Measurements from ENCODE around the gene PTCD2.
"Not testable (repeated sequence)": the region's sequence is repeated elsewhere in the genome, so short reads cannot be mapped to it uniquely, and the experiment has no call there.

PTCD2 gene

DNA sequence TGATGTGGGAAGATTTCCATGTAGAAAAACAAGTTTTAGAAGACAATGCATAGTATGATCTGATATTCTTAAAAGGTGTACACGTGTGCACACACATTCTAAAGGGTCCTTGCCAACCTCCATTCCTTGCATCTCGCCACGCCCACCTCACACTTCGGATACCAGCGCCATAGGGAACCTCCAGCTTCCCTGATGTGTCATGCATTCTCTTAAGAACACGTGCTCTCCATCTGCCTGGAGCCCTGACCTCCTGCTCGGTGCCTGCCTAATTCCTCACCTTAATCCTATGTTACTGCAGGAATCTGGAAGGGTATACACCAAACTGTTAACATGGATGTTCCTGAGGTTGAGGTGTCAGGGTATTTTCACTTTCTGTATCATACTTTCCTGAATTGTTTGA, 63.1 kb downstream of the PTCD2 start:
- DNase-seq, result no peak

DNA sequence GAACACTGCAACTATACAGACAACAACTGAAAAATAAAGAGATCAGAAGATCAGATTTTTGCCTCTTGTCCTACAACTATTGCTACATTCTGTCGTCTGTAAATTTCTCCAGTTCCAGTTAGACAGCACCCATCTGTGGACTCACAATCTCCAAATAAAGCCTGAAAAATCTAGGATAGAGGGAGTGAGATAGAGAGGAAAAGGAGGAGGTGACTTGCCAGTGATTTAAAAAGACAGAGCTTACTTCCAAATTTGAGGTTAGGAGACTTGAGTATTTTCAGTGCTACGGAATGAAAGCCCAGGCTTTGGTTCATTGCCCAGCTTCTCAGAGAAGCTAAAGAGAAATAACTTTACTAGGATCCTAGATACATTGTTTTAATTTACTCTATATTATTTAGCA, 63.6 kb downstream of the PTCD2 start:
- no peak for DNase-seq

DNA sequence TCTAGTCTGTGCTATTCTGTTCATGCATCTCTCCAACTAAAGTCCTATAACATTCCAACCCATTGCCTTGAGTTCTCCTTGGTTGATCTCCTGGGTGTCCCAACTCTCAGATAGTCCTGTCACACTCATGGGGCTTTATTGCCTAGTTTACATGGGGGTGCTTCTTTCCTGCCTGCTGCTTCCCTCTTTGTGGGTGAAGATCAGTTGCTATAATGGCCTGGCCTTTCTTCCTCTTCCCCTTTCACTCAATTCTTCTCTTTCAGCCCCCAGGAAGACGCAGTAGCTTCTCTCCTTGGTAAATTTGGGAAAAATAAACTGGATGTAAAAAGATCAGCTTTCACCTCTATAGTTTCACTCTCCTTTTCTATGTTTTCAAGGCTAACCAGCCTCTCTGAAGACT, 66.5 kb downstream of the PTCD2 start:
- no peak for DNase-seq

DNA sequence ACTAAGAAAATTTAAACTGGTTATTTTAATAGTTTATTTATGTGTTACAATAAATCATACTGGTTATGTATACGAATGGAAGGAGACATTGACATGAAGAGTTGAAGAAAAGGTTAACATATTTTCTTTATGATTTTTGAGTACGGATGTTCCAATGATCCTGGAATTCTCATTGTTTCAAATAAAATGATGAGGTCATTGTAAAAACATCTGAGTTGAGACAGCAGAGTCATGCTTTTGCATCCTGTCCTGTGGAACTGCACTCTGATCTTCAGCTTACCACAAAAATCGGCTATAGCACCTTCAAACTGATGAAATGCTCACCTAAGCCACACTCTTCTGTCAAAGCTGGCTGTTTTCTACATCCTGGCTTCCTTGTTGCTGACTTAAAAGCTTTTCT, 67.8 kb downstream of the PTCD2 start:
- DNase-seq, result no peak

DNA sequence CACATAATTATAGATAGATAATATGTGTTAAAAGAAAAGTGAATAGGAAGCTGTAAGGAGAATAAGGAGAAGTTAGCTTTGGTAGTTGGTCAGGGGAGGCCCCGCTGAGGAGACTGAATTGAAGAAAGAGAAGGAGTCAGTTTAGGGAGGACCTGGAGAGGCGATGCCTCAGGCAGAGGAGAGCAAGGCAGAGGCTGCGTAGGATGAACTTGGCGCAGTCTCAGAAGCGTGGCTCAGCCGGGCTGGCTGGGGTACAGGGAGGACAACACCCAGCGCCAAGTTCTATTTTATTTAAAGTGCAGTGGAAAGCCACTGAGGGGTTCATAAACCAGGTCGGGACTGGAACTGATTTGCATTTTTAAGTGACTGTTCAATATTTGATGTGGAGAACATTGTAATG, 68.5 kb downstream of the PTCD2 start:
- DNase-seq, result no peak

DNA sequence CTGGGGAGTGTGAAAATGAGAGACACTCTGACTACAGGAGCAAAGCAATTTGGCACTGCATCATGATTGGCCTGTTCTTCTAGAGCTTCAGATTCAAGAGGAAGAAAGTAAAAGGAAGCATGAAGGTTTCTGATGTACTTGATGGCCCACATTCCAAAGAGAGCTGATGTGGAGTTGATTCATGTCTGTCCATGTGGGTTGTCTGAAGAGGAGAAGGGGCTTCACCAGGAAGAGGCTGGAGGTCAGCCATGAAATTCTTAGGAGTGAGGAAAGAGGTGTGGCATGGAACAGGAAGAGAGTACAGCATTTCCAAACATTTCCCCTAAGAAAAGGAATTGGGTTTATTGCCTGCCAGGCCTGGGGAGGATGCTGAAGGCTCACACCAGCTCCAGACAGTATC, 70.7 kb downstream of the PTCD2 start:
- DNase-seq, result no peak

DNA sequence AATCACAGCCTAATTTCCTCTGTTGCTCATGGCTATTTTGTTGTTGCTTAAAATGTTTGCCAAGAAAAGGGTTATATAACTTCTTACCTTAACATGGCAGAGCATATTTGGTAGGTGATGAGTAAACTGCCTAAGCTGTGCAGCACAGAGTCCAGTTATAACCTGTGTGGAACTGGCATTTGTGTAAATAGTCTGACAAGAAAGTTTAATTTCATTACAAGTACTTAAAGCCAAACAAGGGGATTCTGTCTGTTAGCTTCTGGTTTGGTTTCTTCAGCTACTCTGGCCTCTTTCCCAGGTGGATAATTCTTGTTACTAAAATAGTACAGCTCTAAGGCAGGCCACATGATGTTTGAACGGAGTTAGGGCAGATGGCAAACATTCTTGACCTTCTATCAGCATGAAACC, 72.2 kb downstream of the PTCD2 start:
- DNase-seq, result no peak

DNA sequence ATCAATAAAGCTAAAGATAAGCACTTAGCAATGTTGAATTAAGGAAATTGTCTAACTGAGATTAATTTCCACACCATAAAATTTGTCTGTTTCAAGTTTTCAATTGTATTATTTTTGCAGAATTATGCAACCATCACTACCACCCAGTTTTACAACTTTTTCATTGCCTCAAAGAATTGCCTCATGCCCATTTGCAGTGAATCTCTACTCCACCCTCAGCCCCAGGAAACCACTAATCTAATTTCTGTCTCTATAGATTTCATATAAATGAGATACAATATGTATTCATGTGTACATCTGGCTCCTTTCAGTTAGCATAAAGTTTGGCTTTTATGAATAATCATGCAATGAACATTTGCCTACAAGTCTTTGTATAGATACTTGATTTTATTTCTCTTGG, 72.9 kb downstream of the PTCD2 start:
- no peak for DNase-seq

DNA sequence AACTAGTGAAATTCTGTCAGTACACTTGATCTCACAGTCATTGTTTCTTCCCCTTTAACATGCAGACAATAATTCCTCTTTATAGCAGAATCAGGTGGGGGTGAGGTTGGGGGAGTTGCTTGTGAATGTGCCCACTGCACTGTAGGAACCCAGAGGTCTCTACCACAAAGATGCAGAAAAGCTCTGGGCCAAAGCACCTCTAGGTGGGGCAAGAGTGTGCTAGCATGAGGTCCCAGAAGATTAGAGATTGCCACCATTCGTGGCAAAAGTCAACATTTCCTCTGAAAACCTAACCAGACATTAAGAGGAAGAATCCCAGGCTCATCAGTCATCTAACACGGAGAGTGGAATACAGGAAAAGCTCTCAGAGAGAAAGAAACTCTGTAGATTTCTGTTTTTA, 74.5 kb downstream of the PTCD2 start:
- DNase-seq, result no peak

DNA sequence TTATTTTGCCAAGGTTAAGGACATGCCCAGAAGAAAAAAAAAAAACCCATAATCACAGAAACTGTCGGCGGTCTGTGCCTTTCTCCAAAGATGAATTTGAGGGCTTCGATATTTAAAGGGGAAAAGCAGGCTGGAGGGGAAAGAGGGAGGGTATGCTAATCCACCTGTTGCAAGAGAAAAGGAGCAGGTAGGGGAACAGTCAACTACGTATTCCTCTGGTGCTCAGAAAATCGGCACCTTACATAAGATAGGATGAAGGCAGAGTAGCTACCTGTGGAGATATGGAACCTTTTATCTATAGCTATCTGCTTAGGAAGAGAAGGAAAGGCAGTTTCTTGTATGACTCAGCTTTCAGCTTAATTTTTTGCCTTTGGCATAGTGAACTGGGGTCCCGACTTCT, 77.7 kb downstream of the PTCD2 start:
- DNase-seq, result no peak

DNA sequence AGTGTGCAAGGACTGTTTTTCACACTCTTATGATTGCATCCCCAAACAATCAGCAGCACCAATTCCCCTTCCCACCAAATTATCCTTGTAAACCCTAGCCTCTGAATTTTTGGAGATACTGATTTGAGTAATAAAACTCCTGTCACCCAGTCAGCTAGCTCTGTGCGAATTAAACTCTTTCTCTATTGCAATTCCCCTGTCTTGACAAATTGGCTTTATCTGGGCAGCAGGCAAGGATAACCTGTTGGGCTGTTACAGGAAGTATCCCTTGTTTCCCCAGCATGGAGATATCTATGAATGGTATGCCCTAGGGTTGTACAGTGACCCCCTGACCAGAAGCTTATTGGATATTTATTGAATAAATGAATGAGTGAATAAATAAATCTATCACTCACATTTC, 80.8 kb downstream of the PTCD2 start:
- DNase-seq, result no peak

DNA sequence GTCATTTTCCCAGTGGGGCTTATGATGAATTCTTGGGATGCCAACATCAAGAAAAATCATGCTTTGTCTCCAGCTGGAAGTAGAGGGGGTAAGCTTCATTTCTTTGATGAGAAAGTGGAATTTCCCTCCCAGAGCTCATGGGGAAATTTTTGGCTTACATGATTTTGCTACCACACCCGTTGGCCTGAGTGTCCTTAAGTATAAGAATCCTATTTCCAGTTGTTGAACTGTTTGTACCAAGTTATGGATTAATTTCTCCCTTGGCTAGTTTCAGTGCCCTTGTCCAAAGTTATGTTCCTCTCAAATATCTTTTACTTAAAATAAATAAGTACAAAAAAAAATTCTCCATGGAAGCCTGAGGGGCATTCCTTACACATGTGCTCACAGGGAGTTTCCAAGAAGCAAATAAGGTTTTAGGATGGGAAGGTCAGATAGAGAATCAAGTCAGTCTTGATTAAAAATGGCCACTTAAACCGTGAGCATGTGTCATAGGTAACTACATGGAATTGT, 82.3 kb downstream of the PTCD2 start:
- no peak for DNase-seq

DNA sequence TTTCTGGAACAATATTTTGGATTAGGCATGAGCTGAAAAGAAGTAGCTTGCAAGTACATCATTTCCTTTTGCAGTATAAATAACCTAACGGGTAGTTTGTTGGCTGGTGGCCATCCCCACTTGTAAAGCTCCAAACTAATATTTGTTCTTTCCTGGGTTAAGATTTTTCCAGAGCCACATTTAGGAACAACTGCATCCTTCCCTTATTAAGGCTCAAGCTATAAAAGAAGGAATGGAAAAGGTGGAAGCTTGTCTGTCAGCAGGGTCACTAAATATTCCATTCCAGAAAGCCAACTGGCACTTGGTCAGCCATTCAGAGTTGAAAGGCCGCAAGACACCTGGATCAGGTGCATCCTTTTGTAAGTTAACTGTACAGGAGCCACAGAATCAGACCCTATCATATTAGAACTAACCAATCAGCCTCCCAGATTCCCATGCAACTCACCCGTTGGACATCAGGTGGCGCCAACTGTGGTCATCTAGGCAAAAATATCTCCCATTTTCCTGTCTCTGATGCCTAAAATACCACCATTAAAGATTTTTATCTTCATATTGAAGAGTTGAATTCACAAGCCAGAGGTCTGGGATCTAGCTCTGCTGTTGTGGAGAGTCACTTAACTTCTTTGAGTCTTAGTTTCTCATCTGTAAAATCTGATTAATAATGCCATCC, 82.9 kb downstream of the PTCD2 start:
- no peak for DNase-seq

DNA sequence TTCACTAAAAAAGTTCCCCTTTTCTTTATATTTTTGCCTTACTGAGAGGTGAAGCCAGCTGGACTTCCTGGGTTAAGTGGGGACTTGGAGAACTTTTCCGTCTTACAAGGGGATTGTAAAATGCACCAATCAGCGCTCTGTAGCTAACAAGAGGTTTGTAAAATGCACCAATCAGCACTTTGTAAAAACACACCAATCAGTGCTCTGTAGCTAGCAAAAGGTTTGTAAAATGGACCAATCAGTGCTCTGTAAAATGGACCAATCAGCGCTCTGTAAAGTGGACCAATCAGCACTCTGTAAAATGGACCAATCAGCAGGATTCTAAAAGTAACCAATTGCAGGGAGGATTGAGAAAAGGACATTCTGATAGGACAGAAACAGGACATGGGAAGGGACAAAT, 84.6 kb downstream of the PTCD2 start:
- DNase-seq, result not testable (repeated sequence)

DNA sequence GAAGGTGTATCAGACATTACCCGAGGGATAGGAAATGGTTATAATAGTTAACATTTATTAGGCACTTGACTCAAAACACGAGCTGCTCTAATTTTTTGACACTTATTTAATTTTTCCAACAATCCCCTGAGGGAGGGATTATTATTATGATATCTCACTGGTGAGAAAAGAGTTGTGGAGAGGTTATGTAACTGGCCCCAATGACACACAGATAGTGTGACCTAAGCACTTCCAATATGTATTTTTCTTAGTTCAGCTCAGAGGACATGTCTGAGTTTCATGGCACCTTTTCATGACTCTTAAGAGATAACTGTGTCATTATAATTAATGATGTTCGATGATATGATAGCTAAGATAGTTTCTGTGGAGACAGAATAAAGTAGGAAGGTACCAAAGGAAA, 86.9 kb downstream of the PTCD2 start:
- no peak for DNase-seq

DNA sequence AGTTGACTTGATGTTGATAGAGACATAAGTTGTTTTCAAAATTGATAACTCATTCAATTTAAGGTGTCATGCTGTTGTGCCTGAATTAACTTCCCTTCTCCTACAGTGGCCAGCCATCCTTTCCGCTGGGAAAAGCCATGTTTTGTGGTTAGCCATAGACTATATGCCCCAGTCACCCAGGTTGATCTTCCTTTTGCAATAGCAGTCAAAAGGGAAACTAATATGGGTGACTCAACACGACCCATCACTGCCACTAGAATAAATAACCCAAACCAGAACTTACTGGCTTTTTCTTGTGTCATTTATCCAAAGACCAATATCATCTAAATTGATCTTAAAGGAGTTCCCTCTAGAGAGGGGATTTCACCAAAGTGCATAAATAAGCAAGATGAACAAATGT, 87.4 kb downstream of the PTCD2 start:
- DNase-seq, result no peak

DNA sequence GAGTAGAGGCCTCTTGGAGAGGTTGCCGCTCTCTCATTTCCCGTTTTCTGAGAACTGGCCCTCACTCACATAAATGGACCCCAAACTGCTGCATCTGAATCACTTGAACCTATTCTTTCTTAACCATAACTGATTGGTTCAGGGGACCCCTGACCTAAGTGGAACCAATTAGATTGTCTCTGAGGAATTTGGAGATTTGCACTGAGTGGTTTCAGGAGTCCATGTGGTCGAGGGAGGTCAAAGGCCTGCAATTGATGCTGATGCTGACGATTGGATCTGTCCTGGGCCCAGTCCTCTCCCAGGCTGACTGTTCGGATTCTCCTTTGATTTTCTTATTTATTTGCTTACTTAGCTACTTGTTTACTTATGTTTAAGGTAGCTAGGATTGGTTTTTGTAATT, 88.0 kb downstream of the PTCD2 start:
- no peak for DNase-seq

DNA sequence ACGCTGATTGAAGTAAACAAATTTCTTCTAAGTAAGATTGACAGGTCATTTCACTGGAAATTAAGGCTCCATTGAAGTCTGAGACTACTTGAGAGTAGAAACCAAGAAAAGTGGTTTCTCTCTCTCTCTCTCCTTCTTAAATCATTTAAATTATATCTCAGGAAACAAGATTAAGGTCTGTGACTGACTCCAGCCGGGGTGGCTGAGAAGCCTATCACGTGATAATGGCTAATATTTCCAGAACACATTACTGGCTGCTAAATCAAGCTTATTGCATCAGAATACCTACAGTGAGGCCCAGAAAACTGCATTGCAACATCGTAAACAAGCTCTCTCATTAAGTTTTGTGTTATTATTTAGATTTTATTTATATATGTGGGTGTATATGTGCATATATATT, 88.4 kb downstream of the PTCD2 start:
- no peak for DNase-seq

DNA sequence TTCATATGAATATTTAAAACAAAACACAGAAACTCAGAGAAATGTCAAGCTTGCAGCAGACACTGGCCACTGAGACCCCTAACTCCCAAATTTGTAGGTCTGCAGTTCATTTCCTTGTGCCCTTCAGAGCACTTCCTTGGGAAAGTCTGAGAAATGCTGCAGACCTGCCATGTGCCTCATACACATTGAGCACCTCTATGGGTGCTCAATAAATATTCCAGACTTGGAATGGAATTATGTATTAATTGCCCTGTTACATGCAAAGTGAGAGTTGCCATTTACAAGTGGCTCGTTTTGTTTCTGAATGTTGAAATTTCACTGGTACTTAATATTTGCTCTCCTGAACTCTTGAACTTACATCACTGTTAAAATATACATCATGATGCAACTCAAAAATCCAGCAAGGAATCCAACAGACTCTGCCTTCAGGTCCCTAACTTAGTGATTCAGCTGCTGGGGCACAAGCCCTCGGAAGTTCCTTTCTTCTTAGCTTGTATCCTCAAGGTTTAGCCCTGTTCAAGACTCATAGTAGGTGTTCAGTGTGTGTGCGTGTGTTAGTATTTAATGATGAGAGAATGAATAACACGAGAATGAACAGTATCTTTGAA, 90.6 kb downstream of the PTCD2 start:
- no peak for DNase-seq

DNA sequence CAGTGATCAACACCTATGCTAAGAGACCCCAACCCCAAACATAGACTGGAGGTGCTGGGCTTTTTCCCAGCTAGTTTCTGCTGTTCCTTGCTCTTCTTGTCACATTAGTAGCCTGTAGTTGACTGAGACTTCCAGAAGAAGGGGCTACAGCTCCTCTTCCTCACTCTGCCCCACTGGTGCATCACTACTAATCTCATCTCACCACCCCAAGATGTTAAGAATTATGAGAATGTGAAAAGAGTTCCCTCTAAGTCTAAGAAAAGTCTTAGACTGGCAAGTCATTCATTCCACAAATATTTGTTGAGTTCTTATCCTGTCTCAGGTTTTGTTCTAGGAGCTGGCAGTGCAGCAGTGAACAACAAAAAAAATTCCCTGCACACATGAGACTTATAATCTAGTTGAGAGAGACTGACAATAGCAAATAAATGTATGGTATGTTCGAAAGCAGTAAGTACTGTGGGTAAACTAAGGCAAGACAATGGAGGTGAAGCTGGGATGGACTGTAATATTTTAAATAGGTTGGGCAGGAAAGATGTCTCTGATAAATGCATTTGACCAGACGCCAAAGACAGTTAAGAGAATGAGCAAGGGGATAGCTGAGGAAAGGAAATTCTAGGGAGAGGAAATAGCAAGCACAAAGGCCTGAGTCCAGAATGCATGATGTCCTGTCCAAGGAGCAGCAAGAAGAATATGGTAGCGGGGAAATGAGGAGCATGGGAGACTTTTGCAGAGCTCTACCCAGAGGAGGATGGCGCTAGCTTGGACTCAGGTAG, 92.3 kb downstream of the PTCD2 start:
- no peak for DNase-seq

DNA sequence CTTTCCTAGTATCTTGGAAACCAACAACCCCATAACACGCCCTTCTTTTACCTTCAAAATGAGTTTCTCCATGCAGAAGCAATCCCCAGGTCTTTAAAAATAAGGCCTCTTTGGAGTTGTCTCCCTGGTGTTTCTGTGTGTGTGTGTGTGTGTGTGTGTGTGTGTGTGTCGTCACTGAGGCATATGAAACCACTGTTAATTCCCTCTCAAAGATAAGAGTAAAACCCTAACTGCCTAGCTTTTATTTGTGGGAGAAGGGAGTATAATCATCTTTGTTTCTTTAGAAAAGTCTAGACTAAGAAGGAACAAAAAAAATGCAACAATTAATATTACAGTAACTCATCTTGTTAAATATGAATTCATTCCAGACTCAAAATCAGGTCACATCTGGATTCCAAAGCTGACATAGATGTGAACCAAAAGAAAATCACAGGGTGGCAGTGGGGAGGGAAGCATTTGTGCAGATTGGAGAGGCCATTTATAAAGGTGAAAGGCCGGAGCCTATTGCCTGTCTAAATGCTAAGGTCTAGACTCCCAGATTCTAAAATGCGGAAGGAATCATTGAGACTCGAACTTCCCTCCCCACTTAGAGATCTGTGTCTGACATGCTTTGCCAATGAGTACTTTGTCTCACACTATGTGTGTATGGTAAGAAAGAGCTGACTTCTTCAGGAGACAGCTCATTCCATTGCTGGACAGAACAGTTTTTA, 95.6 kb downstream of the PTCD2 start:
- DNase-seq, result no peak

DNA sequence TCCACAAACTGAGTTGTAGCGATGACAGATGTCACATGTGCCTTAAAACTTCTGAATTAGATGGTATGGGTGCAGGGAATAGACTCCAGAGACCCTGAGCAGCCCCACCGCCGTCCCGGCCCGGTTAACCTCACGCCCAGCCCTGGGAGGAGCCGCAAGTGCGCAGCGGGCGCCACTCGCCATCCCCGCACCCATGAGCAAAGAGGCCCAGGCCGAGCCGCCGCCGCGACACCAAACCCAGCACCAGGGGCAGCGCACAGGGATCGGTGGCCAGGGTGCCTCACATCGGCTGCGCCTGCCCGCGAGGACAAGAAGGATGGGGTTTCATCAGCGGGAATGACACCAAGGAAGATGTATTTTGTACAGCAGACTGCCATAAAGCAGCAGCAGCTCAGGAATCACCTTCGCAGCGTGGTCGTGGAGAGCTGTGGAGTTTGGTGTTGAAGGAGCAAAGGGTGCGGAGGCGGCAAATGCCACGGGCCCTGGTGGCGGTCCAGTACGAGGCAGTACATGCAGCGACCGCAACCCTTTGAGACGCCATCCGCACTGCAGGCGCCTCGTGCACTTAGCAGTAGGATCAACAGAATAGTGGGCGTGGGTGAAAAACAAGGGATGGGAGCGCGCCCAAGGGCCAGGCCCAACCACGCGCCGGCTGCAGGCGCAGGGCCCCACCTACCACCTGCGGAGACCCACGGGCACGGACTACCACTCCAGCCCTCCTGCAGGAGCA, 97.3 kb downstream of the PTCD2 start:
- no peak for DNase-seq

Measured in NCI-H2029 (cell line).